PC-3 (cell line): ENCODE results near the gene DERA.

Source experiments
- EZH2 ChIP-seq: fragments of 300-600 bp; sonication (generic); IDR thresholded peaks from one replicate; pipeline ENCODE4 v1.6.1; 2017; ENCODE audit warnings: antibody characterized with exemption, mild to moderate bottlenecking, low read length; ENCODE audit not compliant: unreplicated experiment
- EZH2phosphoT487 ChIP-seq: fragments of 300-600 bp; sonication (generic); IDR thresholded peaks from 2 replicates; pipeline ENCODE4 v1.6.1; 2018; ENCODE audit warnings: mild to moderate bottlenecking, antibody characterized with exemption, low read length, borderline replicate concordance
- TF ChIP-seq, protein P1 (sequence below): fragments of 300-600 bp; sonication (generic); conservative IDR thresholded peaks from 2 replicates; pipeline ENCODE4 v1.5.1; 2017; ENCODE audit warnings: antibody characterized with exemption, low read depth, mild to moderate bottlenecking, low read length

DNA sequence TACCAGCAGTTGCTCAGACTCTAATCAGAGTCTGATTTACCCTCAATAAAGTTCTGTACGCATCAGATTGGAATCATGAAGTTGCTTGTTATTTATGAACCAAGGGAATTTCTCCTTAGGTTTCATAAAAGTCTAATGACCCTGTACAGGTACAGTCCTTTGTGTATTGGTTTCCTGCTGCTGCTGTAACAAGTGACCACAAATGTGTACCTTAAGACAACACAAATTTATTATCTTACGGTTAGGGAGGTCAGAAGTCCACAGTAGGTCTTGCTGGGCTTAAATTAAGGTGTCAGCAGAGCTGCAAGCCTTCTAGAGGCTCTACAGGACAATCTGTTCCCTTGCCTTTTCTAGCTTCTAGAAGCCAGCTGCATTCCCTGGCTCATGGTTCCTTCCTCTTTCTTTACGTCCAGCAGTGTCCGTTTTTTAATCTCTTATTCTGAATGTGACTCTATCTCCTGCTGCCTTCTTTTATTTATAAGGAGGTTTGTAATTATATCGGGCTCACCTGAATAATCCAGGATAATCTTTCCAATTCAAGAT lies 6.7 kb upstream of the DERA start:
- TF ChIP-seq, protein P1, sequence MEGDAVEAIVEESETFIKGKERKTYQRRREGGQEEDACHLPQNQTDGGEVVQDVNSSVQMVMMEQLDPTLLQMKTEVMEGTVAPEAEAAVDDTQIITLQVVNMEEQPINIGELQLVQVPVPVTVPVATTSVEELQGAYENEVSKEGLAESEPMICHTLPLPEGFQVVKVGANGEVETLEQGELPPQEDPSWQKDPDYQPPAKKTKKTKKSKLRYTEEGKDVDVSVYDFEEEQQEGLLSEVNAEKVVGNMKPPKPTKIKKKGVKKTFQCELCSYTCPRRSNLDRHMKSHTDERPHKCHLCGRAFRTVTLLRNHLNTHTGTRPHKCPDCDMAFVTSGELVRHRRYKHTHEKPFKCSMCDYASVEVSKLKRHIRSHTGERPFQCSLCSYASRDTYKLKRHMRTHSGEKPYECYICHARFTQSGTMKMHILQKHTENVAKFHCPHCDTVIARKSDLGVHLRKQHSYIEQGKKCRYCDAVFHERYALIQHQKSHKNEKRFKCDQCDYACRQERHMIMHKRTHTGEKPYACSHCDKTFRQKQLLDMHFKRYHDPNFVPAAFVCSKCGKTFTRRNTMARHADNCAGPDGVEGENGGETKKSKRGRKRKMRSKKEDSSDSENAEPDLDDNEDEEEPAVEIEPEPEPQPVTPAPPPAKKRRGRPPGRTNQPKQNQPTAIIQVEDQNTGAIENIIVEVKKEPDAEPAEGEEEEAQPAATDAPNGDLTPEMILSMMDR: no peak
- TF ChIP-seq EZH2phosphoT487: no peak
- TF ChIP-seq EZH2: no peak
